A375 (cell line): ENCODE data around the gene CHCHD4. TPM values are rescaled to one million over a fixed set of nuclear protein-coding genes. Genes with fewer than 3 reads are reported as not detected.

ENCODE experiments used
- total RNA-seq: library from RNA; depleted of rRNA; stranded (reverse); fragments of >200 nt; shearing (Covaris generic); gene quantifications from 2 replicates; pipeline ENCODE4 v1.2.3, GENCODE V29; 2014; rRNA removed

Gene CHCHD4
- 38.3 and 39.1 TPM in 2 replicates for total RNA-seq

DNA sequence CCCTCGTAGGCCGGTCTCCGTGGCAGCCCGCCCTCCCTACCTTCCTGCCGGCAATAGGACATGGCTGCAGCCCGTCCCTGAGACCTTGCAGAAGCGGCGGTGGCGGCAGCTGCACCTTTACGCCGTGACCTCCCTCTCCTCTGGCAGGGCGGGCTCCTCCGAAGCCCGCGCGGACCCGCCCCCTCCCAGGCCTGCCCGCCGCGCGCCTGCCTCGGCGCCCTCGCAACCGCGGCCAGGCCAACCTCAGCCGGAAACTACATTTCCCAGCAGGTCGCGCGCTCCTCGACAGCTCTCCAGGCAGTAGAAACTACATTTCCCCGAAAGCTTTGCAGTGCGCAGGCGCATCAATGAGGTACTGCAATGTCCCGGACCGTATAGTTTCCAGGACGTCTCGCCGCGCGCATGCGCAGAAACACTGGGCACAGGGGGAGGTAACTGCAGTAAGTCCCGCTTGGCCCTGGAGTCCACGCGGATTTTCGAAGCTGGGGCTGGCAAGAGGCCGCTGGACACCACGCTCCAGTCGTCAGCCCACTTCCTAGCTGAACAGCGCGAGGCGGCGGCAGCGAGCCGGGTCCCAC, at the start of gene CHCHD4, which contains the start of gene TMEM43:
CHCHD4 (minus strand) TSS at position 256 of the 578 bp plus-strand sequence; CDS start at position 62, 194 bp downstream.
TMEM43 (plus strand) TSS at position 438 of the 578 bp plus-strand sequence. CDS start 142 bp downstream, outside the sequence.

Other genes with a start within 250 kb of the CHCHD4 start
- gene WNT7A, start 244.8 kb downstream of the CHCHD4 start, total RNA-seq: 0.11 and 0.16 TPM in 2 replicates
- 81.3 and 86.6 TPM in 2 replicates for gene TMEM43, start 182 bp upstream of the CHCHD4 start, total RNA-seq
- gene XPC, start 53.7 kb upstream of the CHCHD4 start, total RNA-seq: 37.6 and 38.8 TPM in 2 replicates
- gene LSM3, start 53.9 kb upstream of the CHCHD4 start, total RNA-seq: 13.1 and 14.7 TPM in 2 replicates